DOHH2 (cell line): ENCODE measurements around the gene SLC39A10.

Experiments used
- CTCF ChIP-seq: fragments of 200-600 bp; sonication (generic); IDR thresholded peaks from one replicate; pipeline ENCODE4 v1.5.1; 2014; ENCODE audit warnings: antibody characterized with exemption, mild to moderate bottlenecking, low read depth, low read length; ENCODE audit not compliant: poor library complexity, severe bottlenecking
- EZH2phosphoT487 ChIP-seq: fragments of 200-600 bp; sonication (generic); IDR thresholded peaks from 2 replicates; pipeline ENCODE4 v1.6.1; 2017; ENCODE audit warnings: borderline replicate concordance, mild to moderate bottlenecking, antibody characterized with exemption, low read length, moderate library complexity, mixed read lengths

GRCh38 chr2:195759877-195760276, 102.9 kb downstream of the SLC39A10 start:
- TF ChIP-seq CTCF (no peak), EZH2phosphoT487 (no peak)
